Measurements from ENCODE around the gene KSR2. TPM values are rescaled to one million over a fixed set of nuclear protein-coding genes. Genes with fewer than 3 reads are reported as not detected.

Gene KSR2
- total and polyA plus RNA-seq, 2 donors (not counting 3 experiments of a cell fraction or from before 2014, with no cell fraction given) = 2.1 to 5.2 TPM

DNA sequence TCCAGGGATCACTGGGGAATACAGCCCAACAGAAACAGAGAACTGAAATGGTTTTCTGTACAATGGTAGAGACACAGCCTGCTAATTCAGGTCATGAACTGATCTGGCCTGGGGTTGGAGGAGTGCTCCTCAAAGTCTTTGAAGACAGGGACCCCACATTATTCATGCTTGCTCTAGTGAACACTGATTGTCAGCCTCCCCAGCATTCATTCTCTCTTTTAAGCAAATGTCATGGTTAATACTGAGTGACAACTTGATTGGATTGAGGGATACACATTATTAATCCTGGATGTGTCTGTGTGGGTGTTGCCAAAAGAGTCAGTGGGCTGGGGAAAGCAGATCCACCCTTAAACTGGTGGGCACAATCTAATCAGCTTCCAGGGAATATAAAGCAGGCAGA lies 319.0 kb downstream of the KSR2 start:
- no peak for FAIRE-seq
- Histone ChIP-seq H3K9ac (replicated peaks; ENCODE audit: extremely low read depth, insufficient read depth, low read length) (no peak overlapping the region), H3K4me2 (ENCODE audit: insufficient read depth, low read length) (no peak overlapping the region), H3K79me2 (ENCODE audit: control insufficient read depth, insufficient read depth, low read length) (peaks cover 6% of the 10 kb centered on the region), H3K4me3 (replicated peaks in 1 of 3; ENCODE audit: insufficient read depth in 1 of 3, low read depth in 1 of 3, low read length in 3 of 3) (no peak overlapping the region), H3K36me3 (ENCODE audit: control insufficient read depth in 2 of 2, extremely low read depth in 1 of 2, insufficient read depth in 2 of 2, low read length in 2 of 2) (no peaks in the 10 kb centered on the region), H3K4me1 (ENCODE audit: control insufficient read depth, extremely low read depth, insufficient read depth, low read length) (no peaks in the 10 kb centered on the region), H3K27me3 (ENCODE audit: control insufficient read depth in 2 of 2, insufficient read depth in 2 of 2, low read length in 2 of 2) (no peaks in the 10 kb centered on the region), H3K27ac (ENCODE audit: insufficient read depth, low read depth, low read length) (no peak overlapping the region), H3K9me1 (replicated peaks; ENCODE audit: control insufficient read depth, extremely low read depth, insufficient read depth, low read length) (no peaks in the 10 kb centered on the region), H2AFZ (ENCODE audit: low read depth, low read length) (no peak overlapping the region), H4K20me1 (replicated peaks; ENCODE audit: control insufficient read depth, extremely low read depth, insufficient read depth, low read length) (no peaks in the 10 kb centered on the region), H3K9me3 (replicated peaks; ENCODE audit: control insufficient read depth, insufficient read depth, low read length) (no peaks in the 10 kb centered on the region)
- POLR2A ChIA-PET = no interaction called here
- TF ChIP-seq EZH2 (IDR thresholded peaks at IDR 0.05; ENCODE audit: borderline replicate concordance, low read depth, low read length, severe bottlenecking) (no peak), GATA2 (IDR thresholded peaks at IDR 0.05; ENCODE audit: insufficient read depth, insufficient read length, low read depth, low read length) (no peak), FOS (IDR thresholded peaks at IDR 0.05; ENCODE audit: borderline replicate concordance, insufficient read depth, low read length) (no peak), POLR2A (IDR thresholded peaks at IDR 0.05; ENCODE audit: low read depth, low read length) (no peak), POLR2AphosphoS5 (IDR thresholded peaks at IDR 0.05; ENCODE audit: insufficient read depth, low read depth, low read length) (no peak), JUN (IDR thresholded peaks at IDR 0.05; ENCODE audit: borderline replicate concordance, insufficient read depth, insufficient read length, low read depth) (no peak), MAX (IDR thresholded peaks at IDR 0.05; ENCODE audit: insufficient read depth, insufficient read length) (no peak), MYC (IDR thresholded peaks at IDR 0.05; ENCODE audit: low read depth, low read length) (no peak)
- TF ChIP-seq, protein P1, sequence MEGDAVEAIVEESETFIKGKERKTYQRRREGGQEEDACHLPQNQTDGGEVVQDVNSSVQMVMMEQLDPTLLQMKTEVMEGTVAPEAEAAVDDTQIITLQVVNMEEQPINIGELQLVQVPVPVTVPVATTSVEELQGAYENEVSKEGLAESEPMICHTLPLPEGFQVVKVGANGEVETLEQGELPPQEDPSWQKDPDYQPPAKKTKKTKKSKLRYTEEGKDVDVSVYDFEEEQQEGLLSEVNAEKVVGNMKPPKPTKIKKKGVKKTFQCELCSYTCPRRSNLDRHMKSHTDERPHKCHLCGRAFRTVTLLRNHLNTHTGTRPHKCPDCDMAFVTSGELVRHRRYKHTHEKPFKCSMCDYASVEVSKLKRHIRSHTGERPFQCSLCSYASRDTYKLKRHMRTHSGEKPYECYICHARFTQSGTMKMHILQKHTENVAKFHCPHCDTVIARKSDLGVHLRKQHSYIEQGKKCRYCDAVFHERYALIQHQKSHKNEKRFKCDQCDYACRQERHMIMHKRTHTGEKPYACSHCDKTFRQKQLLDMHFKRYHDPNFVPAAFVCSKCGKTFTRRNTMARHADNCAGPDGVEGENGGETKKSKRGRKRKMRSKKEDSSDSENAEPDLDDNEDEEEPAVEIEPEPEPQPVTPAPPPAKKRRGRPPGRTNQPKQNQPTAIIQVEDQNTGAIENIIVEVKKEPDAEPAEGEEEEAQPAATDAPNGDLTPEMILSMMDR (IDR thresholded peaks at IDR 0.05; ENCODE audit: extremely low read depth in 1 of 2, insufficient read depth in 1 of 2, low read depth in 1 of 2, low read length in 2 of 2) = no peak
- no TSS peak for BruUV-seq (replicated peaks)
- intact Hi-C loops (cut with micrococcal nuclease) = no loop called here
- no peak for DNase-seq (ENCODE audit: low read depth, low spot score)
- CTCF ChIA-PET = no interaction called here
- dilution Hi-C loops (cut with MboI; ENCODE audit: extremely low pct_ligation_motif_present, low sequenced_read_pairs) = no loop called here

Measured in endothelial cell of umbilical vein (primary cell).